ENCODE data around the gene ZNF512. TPM values are rescaled to one million over a fixed set of nuclear protein-coding genes. Genes with fewer than 3 reads are reported as not detected.

Gene ZNF512
- total and polyA plus RNA-seq, 2 donors (not counting 1 experiment from before 2014, with no cell fraction given) = 33.3 to 72.3 TPM

DNA sequence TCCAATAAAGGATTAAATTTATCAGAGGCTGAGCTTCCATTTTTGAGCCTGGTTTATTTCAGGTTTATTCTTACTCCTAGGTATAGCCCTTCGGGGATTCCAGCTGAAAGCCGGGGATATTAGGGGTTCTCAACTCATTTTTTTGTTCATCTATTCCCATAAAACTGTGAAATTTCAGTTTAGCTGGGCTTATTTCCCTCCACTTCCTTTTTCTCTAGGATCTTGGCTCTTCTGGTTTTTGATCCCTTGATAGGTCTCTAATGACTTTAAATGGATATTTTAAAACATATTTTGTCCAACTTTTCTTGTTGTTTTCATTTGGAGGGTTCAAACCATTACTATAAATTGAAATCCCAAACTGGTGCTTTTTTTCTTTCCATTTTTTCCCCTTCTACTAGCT is 23.6 kb upstream of the ZNF512 start:
- 80% methylated on average over 1 of the region's 2 CpGs for WGBS (ENCODE audit: insufficient coverage)
- no peak for ATAC-seq (ENCODE audit: low read depth)
- no peak overlapping the region for H3K27ac Mint-ChIP-seq

DNA sequence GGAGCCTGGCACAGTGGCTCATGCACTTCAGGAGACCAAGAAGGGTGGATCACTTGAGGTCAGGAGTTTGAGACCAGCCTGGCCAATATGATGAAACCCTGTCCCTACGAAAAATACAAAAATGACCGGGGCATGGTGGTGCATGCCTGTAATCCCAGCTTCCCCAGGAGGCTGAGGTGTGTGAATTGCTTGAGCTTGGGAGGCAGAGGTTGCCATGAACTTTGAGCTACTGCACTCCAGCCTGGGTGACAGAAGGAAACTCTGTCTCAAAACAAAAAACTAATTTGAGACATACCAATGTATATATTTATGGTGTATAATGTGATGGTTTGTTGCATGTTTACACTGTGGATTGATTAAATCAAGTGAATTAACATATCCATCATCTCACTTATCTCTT is 21.8 kb upstream of the ZNF512 start:
- WGBS (ENCODE audit: insufficient coverage) = 60% methylated on average over 1 of the region's 2 CpGs
- H3K4me1 Mint-ChIP-seq = no peaks in the 10 kb centered on the region
- H3K27ac Mint-ChIP-seq = no peak overlapping the region
- Histone ChIP-seq H3K4me2 (replicated peaks; ENCODE audit: low read depth, low read length, poor library complexity, severe bottlenecking) (no peak overlapping the region), H2AFZ (ENCODE audit: insufficient read depth, low read depth, low read length, poor library complexity, severe bottlenecking) (no peak overlapping the region), H3K4me1 (ENCODE audit: control insufficient read depth in 2 of 2, insufficient read depth in 2 of 2, low read length in 2 of 2) (no peaks in the 10 kb centered on the region), H3K79me2 (ENCODE audit: control insufficient read depth, insufficient read depth, low read length) (no peaks in the 10 kb centered on the region), H4K20me1 (ENCODE audit: control insufficient read depth, insufficient read depth, low read length, poor library complexity, severe bottlenecking) (no peaks in the 10 kb centered on the region), H3K9me3 (ENCODE audit: control extremely low read depth in 1 of 3, control insufficient read depth in 2 of 3, insufficient read depth in 1 of 3, low read length in 2 of 3) (no peaks in the 10 kb centered on the region), H3K4me3 (ENCODE audit: control extremely low read depth in 1 of 5, extremely low read depth in 1 of 5, insufficient read depth in 1 of 5, low read depth in 2 of 5, low read length in 4 of 5) (no peak overlapping the region), H3K36me3 (replicated peaks in 1 of 2; ENCODE audit: control extremely low read depth in 1 of 2, control insufficient read depth in 1 of 2, extremely low read depth in 1 of 2, insufficient read depth in 2 of 2, low read length in 1 of 2) (no peaks in the 10 kb centered on the region), H3K27me3 (replicated peaks in 1 of 4; ENCODE audit: control extremely low read depth in 1 of 4, control insufficient read depth in 3 of 4, insufficient read depth in 4 of 4, low read length in 3 of 4) (peaks cover 0 to 11% (median 5%) of the 10 kb centered on the region in 4 experiments), H3K27ac (ENCODE audit: low read length in 2 of 2) (no peak overlapping the region), H3K9ac (ENCODE audit: low read length) (no peak overlapping the region)
- H3K27me3 Mint-ChIP-seq = peaks cover 31% of the 10 kb centered on the region
- intact Hi-C loops (cut with micrococcal nuclease) = no loop called here
- ATAC-seq (ENCODE audit: low read depth) = no peak
- TF ChIP-seq, protein P1, sequence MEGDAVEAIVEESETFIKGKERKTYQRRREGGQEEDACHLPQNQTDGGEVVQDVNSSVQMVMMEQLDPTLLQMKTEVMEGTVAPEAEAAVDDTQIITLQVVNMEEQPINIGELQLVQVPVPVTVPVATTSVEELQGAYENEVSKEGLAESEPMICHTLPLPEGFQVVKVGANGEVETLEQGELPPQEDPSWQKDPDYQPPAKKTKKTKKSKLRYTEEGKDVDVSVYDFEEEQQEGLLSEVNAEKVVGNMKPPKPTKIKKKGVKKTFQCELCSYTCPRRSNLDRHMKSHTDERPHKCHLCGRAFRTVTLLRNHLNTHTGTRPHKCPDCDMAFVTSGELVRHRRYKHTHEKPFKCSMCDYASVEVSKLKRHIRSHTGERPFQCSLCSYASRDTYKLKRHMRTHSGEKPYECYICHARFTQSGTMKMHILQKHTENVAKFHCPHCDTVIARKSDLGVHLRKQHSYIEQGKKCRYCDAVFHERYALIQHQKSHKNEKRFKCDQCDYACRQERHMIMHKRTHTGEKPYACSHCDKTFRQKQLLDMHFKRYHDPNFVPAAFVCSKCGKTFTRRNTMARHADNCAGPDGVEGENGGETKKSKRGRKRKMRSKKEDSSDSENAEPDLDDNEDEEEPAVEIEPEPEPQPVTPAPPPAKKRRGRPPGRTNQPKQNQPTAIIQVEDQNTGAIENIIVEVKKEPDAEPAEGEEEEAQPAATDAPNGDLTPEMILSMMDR (IDR thresholded peaks at IDR 0.05) = no peak
- no peak for TF ChIP-seq EZH2 (IDR thresholded peaks at IDR 0.05; ENCODE audit: borderline replicate concordance, insufficient read depth, low read depth, low read length, poor library complexity, severe bottlenecking)
- H3K9me3 Mint-ChIP-seq (ENCODE audit: insufficient read depth) = no peaks in the 10 kb centered on the region
- no peak for DNase-seq
- CTCF ChIA-PET = no interaction called here
- H3K4me3 Mint-ChIP-seq = no peak overlapping the region
- POLR2A ChIA-PET = no interaction called here

More for the DNA sequence above, 23.6 kb upstream of the ZNF512 start:
- no peaks in the 10 kb centered on the region for H3K9me3 ChIP-seq (ENCODE audit: control extremely low read depth in 1 of 3, control insufficient read depth in 2 of 3, insufficient read depth in 1 of 3, low read length in 2 of 3)
- H3K27me3 Mint-ChIP-seq = peaks cover 24% of the 10 kb centered on the region
- no peak overlapping the region for H3K9ac ChIP-seq (ENCODE audit: low read length)
- no peak for TF ChIP-seq EZH2 (IDR thresholded peaks at IDR 0.05; ENCODE audit: borderline replicate concordance, insufficient read depth, low read depth, low read length, poor library complexity, severe bottlenecking)
- TF ChIP-seq, protein P1 (IDR thresholded peaks at IDR 0.05) = no peak
- H2AFZ ChIP-seq (ENCODE audit: insufficient read depth, low read depth, low read length, poor library complexity, severe bottlenecking) = no peak overlapping the region
- H3K9me3 Mint-ChIP-seq (ENCODE audit: insufficient read depth) = no peaks in the 10 kb centered on the region
- no peak for DNase-seq
- H3K4me2 ChIP-seq (replicated peaks; ENCODE audit: low read depth, low read length, poor library complexity, severe bottlenecking) = no peak overlapping the region
- no peak overlapping the region for H3K4me3 ChIP-seq (ENCODE audit: control extremely low read depth in 1 of 5, extremely low read depth in 1 of 5, insufficient read depth in 1 of 5, low read depth in 2 of 5, low read length in 4 of 5)
- H3K27me3 ChIP-seq (replicated peaks in 1 of 4; ENCODE audit: control extremely low read depth in 1 of 4, control insufficient read depth in 3 of 4, insufficient read depth in 4 of 4, low read length in 3 of 4) = peaks cover 0 to 5% (median 2%) of the 10 kb centered on the region in 4 experiments
- no peaks in the 10 kb centered on the region for H3K4me1 ChIP-seq (ENCODE audit: control insufficient read depth in 2 of 2, insufficient read depth in 2 of 2, low read length in 2 of 2)
- no peak overlapping the region for H3K27ac ChIP-seq (ENCODE audit: low read length in 2 of 2)
- intact Hi-C loops (cut with micrococcal nuclease) = no loop called here
- CTCF ChIA-PET = no interaction called here
- no peaks in the 10 kb centered on the region for H4K20me1 ChIP-seq (ENCODE audit: control insufficient read depth, insufficient read depth, low read length, poor library complexity, severe bottlenecking)
- no peaks in the 10 kb centered on the region for H3K79me2 ChIP-seq (ENCODE audit: control insufficient read depth, insufficient read depth, low read length)
- POLR2A ChIA-PET = no interaction called here
- no peaks in the 10 kb centered on the region for H3K36me3 ChIP-seq (replicated peaks in 1 of 2; ENCODE audit: control extremely low read depth in 1 of 2, control insufficient read depth in 1 of 2, extremely low read depth in 1 of 2, insufficient read depth in 2 of 2, low read length in 1 of 2)
- no peaks in the 10 kb centered on the region for H3K4me1 Mint-ChIP-seq
- H3K4me3 Mint-ChIP-seq = no peak overlapping the region

Data from B cell (primary cell).